GM12878 (cell line): ENCODE measurements around the gene GRM5. TPM values are rescaled to one million over a fixed set of nuclear protein-coding genes. Genes with fewer than 3 reads are reported as not detected.

ENCODE experiments used
- ATAC-seq: fragments of 200-7000 bp; cut with Tn5 transposase; 3 replicates; pipeline ENCODE4 v1.9.1; 2020; ENCODE audit warnings: mild to moderate bottlenecking, moderate library complexity
- BruUV-seq: library from RNA; stranded (reverse); fragments of 400-500 nt; replicated peaks from 2 replicates; lab custom pipeline; 2021; lab: Mats Ljungman, UMichigan
- CTCF ChIA-PET: fragments of 300-600 bp; sonication (Branson Sonifier 250); formaldehyde crosslinking; extraction: SDS; loops from one replicate; lab custom pipeline; 2021; ENCODE audit warnings: inconsistent platforms; lab: Yijun Ruan, JAX
- POLR2A ChIA-PET: fragments of 350-600 bp; formaldehyde crosslinking; extraction: SDS; loops from one replicate; lab custom pipeline; 2021; ENCODE audit warnings: inconsistent platforms; lab: Charles Lee
- RAD21 ChIA-PET: fragments of 300-600 bp; sonication (Branson Sonifier 250); formaldehyde crosslinking; loops from one replicate; lab custom pipeline; 2023; ENCODE audit warnings: antibody characterized with exemption; ENCODE audit not compliant: unreplicated experiment; lab: Charles Lee
- SMC1A ChIA-PET: fragments of 300-600 bp; sonication (Branson Sonifier 250); formaldehyde crosslinking; loops from one replicate; lab custom pipeline; 2023; ENCODE audit not compliant: unreplicated experiment, uncharacterized antibody; lab: Charles Lee
- DNase-seq: peaks from one replicate; pipeline ENCODE4 v3.0.0-alpha.2; 2011; ENCODE audit warnings: low read depth, low spot score
- FAIRE-seq: peaks from 3 replicates; lab custom pipeline; 2011; peaks lifted over from hg19 to GRCh38; lab: Jason Lieb, UNC
- H2AFZ ChIP-seq: 2 replicates; pipeline ENCODE4 v1.6.0; 2011; ENCODE audit warnings: low read depth, low read length, control low read depth; ENCODE audit not compliant: control insufficient read depth
- H3K27ac ChIP-seq: 2 replicates; pipeline ENCODE4 v1.5.1; 2011; ENCODE audit warnings: control low read depth; ENCODE audit not compliant: control insufficient read depth, insufficient read depth
- H3K27me3 ChIP-seq, 2 experiments: replicated peaks in 1 of 2; 2 replicates each; pipeline versions ENCODE4 v1.6.0 to v1.6.1; 2011; ENCODE audit warnings: low read length in 1 of 2; ENCODE audit not compliant: control insufficient read depth in 2 of 2, insufficient read depth in 2 of 2
- H3K36me3 ChIP-seq, 2 experiments: 2 replicates each; pipeline ENCODE4 v1.5.1; 2011; ENCODE audit warnings: low read length in 1 of 2; ENCODE audit not compliant: control insufficient read depth in 2 of 2, insufficient read depth in 2 of 2
- H3K4me1 ChIP-seq: 2 replicates; pipeline ENCODE4 v1.6.1; 2011; ENCODE audit warnings: mild to moderate bottlenecking, low read length, moderate library complexity, mixed read lengths; ENCODE audit not compliant: control insufficient read depth, insufficient read depth
- H3K4me2 ChIP-seq: 2 replicates; pipeline ENCODE4 v1.6.0; 2011; ENCODE audit warnings: control low read depth; ENCODE audit not compliant: control insufficient read depth, insufficient read depth
- H3K4me3 ChIP-seq: fragments of 200-600 bp; sonication (generic); 2 replicates; pipeline ENCODE4 v1.5.1; 2016
- H3K79me2 ChIP-seq: 2 replicates; pipeline ENCODE4 v1.6.0; 2011; ENCODE audit warnings: low read length; ENCODE audit not compliant: control insufficient read depth, insufficient read depth
- H3K9ac ChIP-seq: 2 replicates; pipeline ENCODE4 v1.8.0; 2011; ENCODE audit warnings: low read length, control low read depth, mixed read lengths; ENCODE audit not compliant: control insufficient read depth, insufficient read depth
- H3K9me3 ChIP-seq: replicated peaks from 3 replicates; pipeline ENCODE4 v1.5.1; 2011; ENCODE audit warnings: mild to moderate bottlenecking, low read length; ENCODE audit not compliant: control insufficient read depth, insufficient read depth
- H4K20me1 ChIP-seq: 2 replicates; pipeline ENCODE4 v1.6.0; 2011; ENCODE audit not compliant: control insufficient read depth, insufficient read depth
- CEBPZ ChIP-seq: fragments of 150-350 bp; IDR thresholded peaks from 2 replicates; pipeline ENCODE4 v1.6.1; 2016; ENCODE audit warnings: low read depth, low read length
- CUX1 ChIP-seq: IDR thresholded peaks from 2 replicates; pipeline ENCODE4 v1.6.1; 2012; ENCODE audit warnings: improper control_type of control experiment, low read depth, low read length; ENCODE audit not compliant: insufficient replicate concordance
- GABPA ChIP-seq: IDR thresholded peaks from 2 replicates; pipeline ENCODE4 v1.6.1; 2014; ENCODE audit warnings: antibody characterized with exemption, low read depth, mild to moderate bottlenecking, inconsistent platforms
- IKZF2 ChIP-seq, 2 experiments: fragments of 450-650 bp; IDR thresholded peaks; 2 replicates each; pipeline ENCODE4 v1.6.1; 2017; ENCODE audit warnings: mild to moderate bottlenecking in 2 of 2, moderate library complexity in 2 of 2
- MLLT1 ChIP-seq: fragments of 450-650 bp; IDR thresholded peaks from 2 replicates; pipeline ENCODE4 v1.6.1; 2016; ENCODE audit warnings: mild to moderate bottlenecking
- MXI1 ChIP-seq: fragments of 150-350 bp; IDR thresholded peaks from 2 replicates; pipeline ENCODE4 v1.6.1; 2011; ENCODE audit warnings: low read depth, mild to moderate bottlenecking, inconsistent platforms, low read length, improper control_type of control experiment
- MYC ChIP-seq: IDR thresholded peaks from 2 replicates; pipeline ENCODE4 v1.6.1; 2011; ENCODE audit warnings: mild to moderate bottlenecking, low read length, moderate library complexity, inconsistent platforms; ENCODE audit not compliant: insufficient read depth, insufficient replicate concordance, insufficient read length, severe bottlenecking
- NR2F1 ChIP-seq: fragments of 450-650 bp; conservative IDR thresholded peaks from 2 replicates; pipeline ENCODE4 v1.6.1; 2017; ENCODE audit warnings: mild to moderate bottlenecking
- SIN3A ChIP-seq: IDR thresholded peaks from 2 replicates; pipeline ENCODE4 v1.6.1; 2012; ENCODE audit warnings: low read depth, low read length, improper control_type of control experiment
- SRF ChIP-seq, 2 experiments: IDR thresholded peaks; 2 replicates each; pipeline ENCODE4 v1.6.1; 2011; ENCODE audit warnings: low read depth in 2 of 2, low read length in 2 of 2, mild to moderate bottlenecking in 1 of 2, moderate library complexity in 1 of 2
- STAT1 ChIP-seq: fragments of 450-650 bp; conservative IDR thresholded peaks from 2 replicates; pipeline ENCODE4 v1.6.1; 2014; ENCODE audit warnings: antibody characterized with exemption, mild to moderate bottlenecking
- TCF12 ChIP-seq: IDR thresholded peaks from 2 replicates; pipeline ENCODE4 v1.6.1; 2011; ENCODE audit warnings: low read depth, mild to moderate bottlenecking, low read length
- WGBS: methylation state at CpG from one replicate; pipeline ENCODE4 v1.1.6; 2016; ENCODE audit warnings: low lambda C conversion rate; ENCODE audit not compliant: insufficient replicate concordance, insufficient coverage; ENCODE audit errors: missing lambda C conversion rate; 5-methylcytosine and 5-hydroxymethylcytosine counted together
- in situ Hi-C: fragments of 300-500 bp; cut with MboI; formaldehyde crosslinking; loops from 9 replicates; pipeline ENCODE4 v1.14.3; 2018; ENCODE audit warnings: mixed read lengths
- intact Hi-C: fragments of 100-400 bp; cut with micrococcal nuclease; formaldehyde crosslinking; loops from one replicate; pipeline ENCODE4 v1.14.2; 2022; ENCODE audit not compliant: unreplicated experiment
- polyA plus RNA-seq, 11 experiments: library from polyadenylated mRNA; depleted of rRNA in 4 of 11; unstranded in 6 of 11; stranded (reverse) in 5 of 11; fragments of >200 nt; fragmentation: Nextera tagmentation in 4 of 11; fragmentation: Illumina TruSeq in 1 of 11; extraction: Ambion mirVana in 4 of 11; extraction: Trizol in 1 of 11; gene quantifications; 1 replicate in 1 of 11; 2 replicates in 10 of 11; pipeline versions ENCODE4 v1.2.1 to v1.2.3, GENCODE V29; 2011 to 2016; ENCODE audit warnings: inconsistent platforms in 2 of 11, missing spikeins in 2 of 11, low read depth in 1 of 11
- total RNA-seq, 4 experiments: library from RNA; depleted of rRNA in 3 of 4; stranded (reverse); fragments of >200 nt in 3 of 4; fragmentation: Illumina TruSeq in 1 of 4; extraction: Trizol in 1 of 4; gene quantifications; 2 replicates each; pipeline versions ENCODE4 v1.2.1 to v1.2.3, GENCODE V29; 2013 to 2021

GRM5 gene
- total and polyA plus RNA-seq, 10 of the 15 experiments (the other 5 are each of a cell fraction or from before 2014, with no cell fraction given), result not detected

GRCh38 chr11:88801484-88802123, 264.2 kb downstream of the GRM5 start:
- no peak overlapping the region for H3K4me2 ChIP-seq
- no TSS peak for BruUV-seq
- no peaks in the 10 kb centered on the region for H4K20me1 ChIP-seq
- RAD21 ChIA-PET, result interaction anchor here (0.7 to 1.2 kb wide), 3 partner anchors 13 to 108 kb away, joined by 3 read pairs; no protein-coding TSS in a partner anchor
- H3K27me3 ChIP-seq, result no peaks in the 10 kb centered on the region
- no peak overlapping the region for H3K4me3 ChIP-seq
- no peak overlapping the region for H2AFZ ChIP-seq
- POLR2A ChIA-PET, result no interaction called here
- in situ Hi-C loops, result no loop called here
- FAIRE-seq (no peak), DNase-seq (no peak), ATAC-seq (peak; percentile 60)
- H3K79me2 ChIP-seq, result no peaks in the 10 kb centered on the region
- H3K4me1 ChIP-seq, result no peaks in the 10 kb centered on the region
- H3K36me3 ChIP-seq, result no peaks in the 10 kb centered on the region
- no peak overlapping the region for H3K27ac ChIP-seq
- SMC1A ChIA-PET, result interaction anchor here (1.4 to 1.7 kb wide), 3 partner anchors 9 to 17 kb away, joined by 4 to 7 read pairs (median 5); no protein-coding TSS in a partner anchor
- 0% methylated on average over 2 of the region's 2 CpGs for WGBS
- CTCF ChIA-PET, result no interaction called here
- intact Hi-C loops, result no loop called here
- no peak overlapping the region for H3K9ac ChIP-seq
- no peaks in the 10 kb centered on the region for H3K9me3 ChIP-seq
- TF ChIP-seq NR2F1, result peak; percentile 72
- TF ChIP-seq TCF12, result no peak
- TF ChIP-seq MYC, result no peak
- 0 out of 2 replicates have a peak, but pooled peaks have one; percentile 39 for TF ChIP-seq MLLT1
- no peak for TF ChIP-seq SRF (IDR thresholded peaks at IDR 0.05; ENCODE audit: low read depth in 2 of 2, low read length in 2 of 2)
- TF ChIP-seq CEBPZ, result no peak
- no peak for TF ChIP-seq GABPA
- no peak for TF ChIP-seq CUX1
- no peak for TF ChIP-seq MXI1
- TF ChIP-seq STAT1, result no peak
- no peak for TF ChIP-seq SIN3A
- peak; percentile 44 to 59; a peak in 2 of 4 replicates for TF ChIP-seq IKZF2 (IDR thresholded peaks at IDR 0.05)
